HEK293T (cell line): ENCODE data around the gene TMUB2.

Experiments used
- CTCF ChIA-PET: fragments of 350-600 bp; formaldehyde crosslinking; extraction: SDS; loops from one replicate; lab custom pipeline; 2021; ENCODE audit warnings: antibody characterized with exemption, inconsistent platforms; lab: Yijun Ruan, JAX
- POLR2A ChIA-PET: fragments of 350-600 bp; formaldehyde crosslinking; extraction: SDS; loops from one replicate; lab custom pipeline; 2020; ENCODE audit warnings: antibody characterized with exemption, inconsistent platforms; lab: Yijun Ruan, JAX
- DNase-seq: peaks from one replicate; pipeline ENCODE4 v3.0.0; 2012; ENCODE audit warnings: mixed read lengths; ENCODE audit errors: extremely low spot score
- ARNT ChIP-seq: fragments of 450-650 bp; IDR thresholded peaks from 2 replicates; pipeline ENCODE4 v1.6.1; 2017; ENCODE audit warnings: mild to moderate bottlenecking
- BHLHE40 ChIP-seq: fragments of 450-650 bp; IDR thresholded peaks from 2 replicates; pipeline ENCODE4 v1.6.1; 2016; ENCODE audit warnings: mild to moderate bottlenecking, moderate library complexity, borderline replicate concordance
- CTBP1 ChIP-seq: fragments of 450-650 bp; IDR thresholded peaks from 2 replicates; pipeline ENCODE4 v1.6.1; 2016; ENCODE audit warnings: borderline replicate concordance
- ELF4 ChIP-seq: fragments of 450-650 bp; IDR thresholded peaks from 2 replicates; pipeline ENCODE4 v1.6.1; 2017; ENCODE audit warnings: antibody characterized with exemption
- FOXA1 ChIP-seq: fragments of 450-650 bp; IDR thresholded peaks from 2 replicates; pipeline ENCODE4 v1.6.1; 2016; ENCODE audit warnings: mild to moderate bottlenecking
- FOXK2 ChIP-seq: fragments of 450-650 bp; IDR thresholded peaks from 2 replicates; pipeline ENCODE4 v1.6.1; 2016; ENCODE audit warnings: mild to moderate bottlenecking
- FOXM1 ChIP-seq: fragments of 450-650 bp; IDR thresholded peaks from 2 replicates; pipeline ENCODE4 v1.6.1; 2017; ENCODE audit warnings: mild to moderate bottlenecking, borderline replicate concordance
- HDGF ChIP-seq: fragments of 450-650 bp; IDR thresholded peaks from 2 replicates; pipeline ENCODE4 v1.6.1; 2017; ENCODE audit warnings: antibody characterized with exemption, borderline replicate concordance
- L3MBTL2 ChIP-seq: fragments of 450-650 bp; conservative IDR thresholded peaks from 2 replicates; pipeline ENCODE4 v1.6.1; 2016; ENCODE audit warnings: mild to moderate bottlenecking
- LEF1 ChIP-seq: fragments of 450-650 bp; IDR thresholded peaks from 2 replicates; pipeline ENCODE4 v1.6.1; 2017; ENCODE audit warnings: mild to moderate bottlenecking, borderline replicate concordance
- NFRKB ChIP-seq: fragments of 450-650 bp; IDR thresholded peaks from 2 replicates; pipeline ENCODE4 v1.6.1; 2016; ENCODE audit warnings: mild to moderate bottlenecking, moderate library complexity
- SP1 ChIP-seq: fragments of 450-650 bp; IDR thresholded peaks from 2 replicates; pipeline ENCODE4 v1.6.1; 2017
- SUZ12 ChIP-seq: fragments of 450-650 bp; IDR thresholded peaks from 2 replicates; pipeline ENCODE4 v1.6.1; 2016; ENCODE audit warnings: mild to moderate bottlenecking
- TARDBP ChIP-seq: fragments of 450-650 bp; IDR thresholded peaks from 2 replicates; pipeline ENCODE4 v1.6.1; 2016
- ZNF384 ChIP-seq: fragments of 450-650 bp; IDR thresholded peaks from 2 replicates; pipeline ENCODE4 v1.6.1; 2016
- TF ChIP-seq, protein P1 (sequence below): fragments of 450-650 bp; IDR thresholded peaks from 2 replicates; pipeline ENCODE4 v1.6.1; 2016

TMUB2 gene

DNA sequence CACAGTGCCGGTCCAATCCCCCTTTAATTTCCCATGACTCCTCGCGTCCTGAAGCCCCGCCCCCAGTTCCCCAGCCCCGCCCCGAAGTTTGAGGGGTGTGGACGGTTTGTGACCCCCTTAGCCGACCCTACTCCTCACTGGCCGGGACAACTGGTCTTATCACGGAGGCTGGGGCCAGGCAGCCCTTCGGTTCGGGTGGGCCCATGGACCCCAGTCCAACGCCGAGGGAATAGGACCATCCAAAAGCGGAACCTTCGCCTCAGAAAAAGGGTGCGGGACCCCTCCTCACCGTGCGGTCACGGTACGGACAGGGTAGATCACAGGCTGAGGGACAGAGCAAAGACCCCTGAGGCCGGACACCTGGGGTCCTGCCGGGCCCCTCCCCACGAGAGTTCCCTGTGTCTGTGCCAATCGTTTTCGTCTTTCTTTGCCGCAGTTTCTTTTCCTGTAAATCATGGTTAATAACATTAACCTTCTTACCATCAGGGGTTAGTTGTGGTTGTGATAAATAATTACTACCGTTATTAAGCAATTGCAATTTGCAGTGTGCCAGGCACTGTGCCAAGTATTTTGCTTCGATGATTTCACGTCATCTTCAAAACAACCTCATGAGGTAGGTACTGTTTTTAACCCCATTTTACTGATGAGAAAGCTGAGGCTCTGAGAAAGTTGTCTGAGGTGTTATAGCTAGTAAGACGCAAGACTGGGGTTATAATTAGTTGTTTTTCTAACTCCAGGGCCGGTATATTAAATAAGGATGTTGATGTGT is 543 bp downstream of the TMUB2 start:
- ChIA-PET POLR2A (interaction anchor here (0.5 to 2.8 kb wide), 20 partner anchors 8 to 249 kb away, joined by 3 to 31 read pairs (median 5); partner anchors contain the start of genes ASB16, ATXN7L3, G6PC3 and GRN), CTCF (interaction anchor here (0.7 to 1.3 kb wide), 4 partner anchors 19 to 144 kb away, joined by 3 to 7 read pairs (median 5); no protein-coding TSS in a partner anchor)
- no peak for DNase-seq

DNA sequence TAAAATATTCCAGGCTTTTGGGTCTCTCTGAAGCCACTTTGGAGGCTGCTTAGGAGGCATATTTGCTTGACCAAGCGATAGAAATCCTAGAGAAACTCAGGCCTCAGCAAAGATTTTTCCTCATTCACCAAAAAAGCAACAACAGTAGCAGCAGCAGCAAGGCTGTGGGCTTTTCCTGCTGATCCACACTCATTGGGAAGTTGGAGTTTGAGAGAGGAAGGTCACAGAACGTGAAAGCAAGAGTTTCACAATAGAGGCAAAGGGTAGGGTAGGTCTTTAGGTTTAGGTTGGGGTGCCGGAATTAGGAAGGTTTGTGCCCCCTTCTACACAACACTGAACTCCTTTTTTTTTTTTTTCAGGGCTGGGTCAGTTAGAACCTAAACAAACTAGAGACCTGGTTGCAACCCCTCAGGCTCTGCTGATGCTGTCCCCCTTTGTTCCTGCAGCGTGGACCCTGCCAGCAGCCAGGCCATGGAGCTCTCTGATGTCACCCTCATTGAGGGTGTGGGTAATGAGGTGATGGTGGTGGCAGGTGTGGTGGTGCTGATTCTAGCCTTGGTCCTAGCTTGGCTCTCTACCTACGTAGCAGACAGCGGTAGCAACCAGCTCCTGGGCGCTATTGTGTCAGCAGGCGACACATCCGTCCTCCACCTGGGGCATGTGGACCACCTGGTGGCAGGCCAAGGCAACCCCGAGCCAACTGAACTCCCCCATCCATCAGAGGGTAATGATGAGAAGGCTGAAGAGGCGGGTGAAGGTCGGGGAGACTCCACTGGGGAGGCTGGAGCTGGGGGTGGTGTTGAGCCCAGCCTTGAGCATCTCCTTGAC is 2.0 kb downstream of the TMUB2 start:
- DNase-seq, result no peak
- CTCF ChIA-PET, result no interaction called here
- POLR2A ChIA-PET, result no interaction called here
- no peak for TF ChIP-seq NFRKB
- no peak for TF ChIP-seq SUZ12
- no peak for TF ChIP-seq CTBP1
- TF ChIP-seq ZNF384, result no peak
- no peak for TF ChIP-seq LEF1
- no peak for TF ChIP-seq ARNT
- TF ChIP-seq HDGF, result no peak
- TF ChIP-seq FOXA1, result no peak
- TF ChIP-seq L3MBTL2, result no peak
- no peak for TF ChIP-seq FOXM1
- TF ChIP-seq TARDBP, result no peak
- no peak for TF ChIP-seq SP1
- TF ChIP-seq FOXK2, result no peak
- TF ChIP-seq, protein P1, sequence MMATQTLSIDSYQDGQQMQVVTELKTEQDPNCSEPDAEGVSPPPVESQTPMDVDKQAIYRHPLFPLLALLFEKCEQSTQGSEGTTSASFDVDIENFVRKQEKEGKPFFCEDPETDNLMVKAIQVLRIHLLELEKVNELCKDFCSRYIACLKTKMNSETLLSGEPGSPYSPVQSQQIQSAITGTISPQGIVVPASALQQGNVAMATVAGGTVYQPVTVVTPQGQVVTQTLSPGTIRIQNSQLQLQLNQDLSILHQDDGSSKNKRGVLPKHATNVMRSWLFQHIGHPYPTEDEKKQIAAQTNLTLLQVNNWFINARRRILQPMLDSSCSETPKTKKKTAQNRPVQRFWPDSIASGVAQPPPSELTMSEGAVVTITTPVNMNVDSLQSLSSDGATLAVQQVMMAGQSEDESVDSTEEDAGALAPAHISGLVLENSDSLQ, result no peak
- TF ChIP-seq ELF4, result no peak
- no peak for TF ChIP-seq BHLHE40

More for the DNA sequence above, 543 bp downstream of the TMUB2 start:
- TF ChIP-seq, protein P1, result peak; percentile 69
- TF ChIP-seq L3MBTL2, result no peak

DNA sequence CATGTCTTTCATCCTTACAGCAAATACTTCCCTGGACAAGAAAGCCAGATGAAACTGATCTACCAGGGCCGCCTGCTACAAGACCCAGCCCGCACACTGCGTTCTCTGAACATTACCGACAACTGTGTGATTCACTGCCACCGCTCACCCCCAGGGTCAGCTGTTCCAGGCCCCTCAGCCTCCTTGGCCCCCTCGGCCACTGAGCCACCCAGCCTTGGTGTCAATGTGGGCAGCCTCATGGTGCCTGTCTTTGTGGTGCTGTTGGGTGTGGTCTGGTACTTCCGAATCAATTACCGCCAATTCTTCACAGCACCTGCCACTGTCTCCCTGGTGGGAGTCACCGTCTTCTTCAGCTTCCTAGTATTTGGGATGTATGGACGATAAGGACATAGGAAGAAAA is 3.7 kb downstream of the TMUB2 start:
- POLR2A ChIA-PET, result interaction anchor here (0.7 to 1.3 kb wide), 3 partner anchors 11 to 366 kb away, joined by 3 read pairs; no protein-coding TSS in a partner anchor

DNA sequence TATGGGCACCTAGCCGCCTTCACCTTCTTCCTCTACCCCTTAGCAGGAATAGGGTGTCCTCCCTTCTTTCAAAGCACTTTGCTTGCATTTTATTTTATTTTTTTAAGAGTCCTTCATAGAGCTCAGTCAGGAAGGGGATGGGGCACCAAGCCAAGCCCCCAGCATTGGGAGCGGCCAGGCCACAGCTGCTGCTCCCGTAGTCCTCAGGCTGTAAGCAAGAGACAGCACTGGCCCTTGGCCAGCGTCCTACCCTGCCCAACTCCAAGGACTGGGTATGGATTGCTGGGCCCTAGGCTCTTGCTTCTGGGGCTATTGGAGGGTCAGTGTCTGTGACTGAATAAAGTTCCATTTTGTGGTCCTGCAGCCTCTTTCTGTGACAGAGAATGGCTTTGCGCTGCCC is 4.6 kb downstream of the TMUB2 start:
- ChIA-PET POLR2A (interaction anchor here (0.7 to 1.3 kb wide), 3 partner anchors 10 to 365 kb away, joined by 3 read pairs; no protein-coding TSS in a partner anchor), CTCF (no interaction called here)
- TF ChIP-seq NFRKB, result no peak
- TF ChIP-seq CTBP1, result no peak
- TF ChIP-seq FOXA1, result no peak
- TF ChIP-seq L3MBTL2, result no peak
- no peak for TF ChIP-seq HDGF
- TF ChIP-seq ELF4, result no peak
- no peak for TF ChIP-seq TARDBP
- TF ChIP-seq SUZ12, result no peak
- TF ChIP-seq FOXM1, result no peak
- TF ChIP-seq FOXK2, result no peak
- TF ChIP-seq ARNT, result no peak
- TF ChIP-seq, protein P1, result no peak
- TF ChIP-seq BHLHE40, result no peak
- no peak for TF ChIP-seq SP1
- TF ChIP-seq LEF1, result no peak
- no peak for DNase-seq

More for the DNA sequence above, 3.7 kb downstream of the TMUB2 start:
- TF ChIP-seq HDGF (no peak), NFRKB (no peak), SUZ12 (no peak), ARNT (no peak), ELF4 (no peak), ZNF384 (no peak), CTBP1 (no peak)
- CTCF ChIA-PET, result no interaction called here
- DNase-seq, result no peak

DNA sequence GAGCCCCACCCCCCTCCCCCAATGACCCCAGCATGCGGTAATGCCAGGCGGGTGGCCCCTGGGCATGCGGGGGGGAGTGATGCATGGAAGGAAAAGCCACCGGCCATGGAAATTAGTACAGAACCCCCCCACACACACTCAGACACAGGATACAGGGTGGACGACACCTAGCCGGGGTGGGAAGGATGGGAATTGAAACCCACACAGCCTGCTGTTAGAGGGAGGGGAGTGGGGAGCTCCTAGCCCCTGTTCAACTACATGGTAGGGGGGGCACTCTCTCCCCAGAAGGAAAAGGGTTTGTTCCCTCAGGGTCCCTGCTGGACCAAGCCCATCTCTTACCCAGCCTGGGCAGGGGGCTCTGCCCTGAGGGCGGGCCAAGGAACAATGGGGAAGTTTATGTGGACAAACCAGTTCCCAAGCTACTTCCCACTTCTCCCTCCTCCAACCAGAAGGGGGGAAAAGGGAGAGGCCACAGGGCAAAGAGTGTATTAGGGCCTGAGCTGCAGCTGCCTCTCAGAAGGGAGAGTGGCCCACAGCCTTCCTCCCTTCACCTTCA is 5.2 kb downstream of the TMUB2 start:
- ChIA-PET POLR2A (no interaction called here), CTCF (no interaction called here)
- TF ChIP-seq, protein P1, result no peak
- TF ChIP-seq ELF4 (no peak), SP1 (no peak), FOXK2 (no peak), CTBP1 (no peak), SUZ12 (no peak), FOXM1 (no peak), ZNF384 (no peak), NFRKB (no peak), L3MBTL2 (no peak)
- no peak for DNase-seq
